GM15510 (cell line): Measurements from ENCODE around the gene LIN7A.

Source experiments
- POLR2A ChIP-seq: IDR thresholded peaks from 3 replicates; pipeline ENCODE4 v1.6.1; 2011; ENCODE audit warnings: borderline replicate concordance; ENCODE audit not compliant: insufficient read length; ENCODE audit errors: extremely low read depth

Gene LIN7A

GRCh38 chr12:80849337-80849736 lies 88.4 kb downstream of the LIN7A start:
- no peak for TF ChIP-seq POLR2A

GRCh38 chr12:80848858-80849257 lies 88.9 kb downstream of the LIN7A start:
- no peak for TF ChIP-seq POLR2A

GRCh38 chr12:80847575-80847974 lies 90.2 kb downstream of the LIN7A start:
- TF ChIP-seq POLR2A = no peak

GRCh38 chr12:80846952-80847351 lies 90.8 kb downstream of the LIN7A start:
- no peak for TF ChIP-seq POLR2A

GRCh38 chr12:80845639-80846038 lies 92.1 kb downstream of the LIN7A start:
- no peak for TF ChIP-seq POLR2A

GRCh38 chr12:80843969-80844368 lies 93.8 kb downstream of the LIN7A start:
- no peak for TF ChIP-seq POLR2A

GRCh38 chr12:80838708-80839107 lies 99.0 kb downstream of the LIN7A start:
- no peak for TF ChIP-seq POLR2A

- no peak for TF ChIP-seq POLR2A
These were observed 99.6 kb downstream of the LIN7A start for GRCh38 chr12:80838024-80838658.

GRCh38 chr12:80837342-80837978 lies 100.3 kb downstream of the LIN7A start:
- TF ChIP-seq POLR2A = no peak

GRCh38 chr12:80834724-80835123 lies 103.0 kb downstream of the LIN7A start:
- TF ChIP-seq POLR2A = no peak

- TF ChIP-seq POLR2A = no peak
These were observed 107.1 kb downstream of the LIN7A start for GRCh38 chr12:80830533-80831088.

GRCh38 chr12:80829767-80830166 lies 108.0 kb downstream of the LIN7A start:
- no peak for TF ChIP-seq POLR2A

GRCh38 chr12:80825506-80825905 lies 112.2 kb downstream of the LIN7A start:
- TF ChIP-seq POLR2A = no peak

- TF ChIP-seq POLR2A = no peak
These were observed 114.3 kb downstream of the LIN7A start for GRCh38 chr12:80823393-80823792.

- no peak for TF ChIP-seq POLR2A
These were observed 116.2 kb downstream of the LIN7A start for GRCh38 chr12:80821513-80822000.

- TF ChIP-seq POLR2A = no peak
These were observed 118.9 kb downstream of the LIN7A start for GRCh38 chr12:80818878-80819277.
